ENCODE data around the gene NOP53. TPM values are rescaled to one million over a fixed set of nuclear protein-coding genes. Genes with fewer than 3 reads are reported as not detected.

Gene NOP53
- total and polyA plus RNA-seq, 3 donors from 2014 or later, result 166 to 325 (median 309) TPM

- Histone ChIP-seq H3K4me3 (no peak overlapping the region), H3K36me3 (ENCODE audit: low read depth, missing control alignments) (no peaks in the 10 kb centered on the region), H3K4me1 (peaks cover 3% of the 10 kb centered on the region), H3K9me3 (no peaks in the 10 kb centered on the region), H3K27me3 (no peaks in the 10 kb centered on the region), H3K27ac (no peak overlapping the region)
- 46 to 84% methylated on average over 13 to 18 of the region's 18 CpGs for WGBS, 2 donors
- no peak for DNase-seq
- intact Hi-C loops (cut with DNase I; ENCODE audit: low total_unique reads), result no loop called here
- TF ChIP-seq POLR2A (IDR thresholded peaks at IDR 0.05), result no peak
- TF ChIP-seq CTCF (IDR thresholded peaks at IDR 0.05), result no peak
Measured at GRCh38 chr19:47702671-47703070, 42.7 kb upstream of the NOP53 start.

- H3K4me1 ChIP-seq, result no peaks in the 10 kb centered on the region
- no peak for DNase-seq
- intact Hi-C loops (cut with DNase I; ENCODE audit: low total_unique reads), result no loop called here
- no peak overlapping the region for H3K27ac ChIP-seq
- H3K9me3 ChIP-seq, result no peaks in the 10 kb centered on the region
- H3K27me3 ChIP-seq, result no peaks in the 10 kb centered on the region
- no peak for TF ChIP-seq POLR2A (IDR thresholded peaks at IDR 0.05)
- no peak for TF ChIP-seq CTCF (IDR thresholded peaks at IDR 0.05)
- 74 to 87% methylated on average over 5 of the region's 5 CpGs for WGBS, 2 donors
- no peaks in the 10 kb centered on the region for H3K36me3 ChIP-seq (ENCODE audit: low read depth, missing control alignments)
- H3K4me3 ChIP-seq, result no peak overlapping the region
Measured at GRCh38 chr19:47703301-47703700, 42.0 kb upstream of the NOP53 start.

- H3K36me3 ChIP-seq (ENCODE audit: low read depth, missing control alignments), result no peaks in the 10 kb centered on the region
Measured at GRCh38 chr19:47704024-47704423, 41.3 kb upstream of the NOP53 start.

GRCh38 chr19:47704656-47705055 is 40.7 kb upstream of the NOP53 start:
- Histone ChIP-seq H3K4me1 (no peaks in the 10 kb centered on the region), H3K4me3 (no peak overlapping the region), H3K27me3 (no peaks in the 10 kb centered on the region), H3K36me3 (ENCODE audit: low read depth, missing control alignments) (no peaks in the 10 kb centered on the region), H3K27ac (no peak overlapping the region), H3K9me3 (no peaks in the 10 kb centered on the region)
- 85 to 97% methylated on average over 3 of the region's 3 CpGs for WGBS, 2 donors
- intact Hi-C loops (cut with DNase I; ENCODE audit: low total_unique reads), result no loop called here
- no peak for DNase-seq
- no peak for TF ChIP-seq CTCF (IDR thresholded peaks at IDR 0.05)
- no peak for TF ChIP-seq POLR2A (IDR thresholded peaks at IDR 0.05)

More at GRCh38 chr19:47704024-47704423, 41.3 kb upstream of the NOP53 start:
- Histone ChIP-seq H3K4me3 (no peak overlapping the region), H3K27ac (no peak overlapping the region), H3K4me1 (no peaks in the 10 kb centered on the region), H3K9me3 (no peaks in the 10 kb centered on the region), H3K27me3 (no peaks in the 10 kb centered on the region)
- intact Hi-C loops (cut with DNase I; ENCODE audit: low total_unique reads), result no loop called here
- 78 to 89% methylated on average over 10 to 11 of the region's 11 CpGs for WGBS, 2 donors
- DNase-seq, result no peak
- no peak for TF ChIP-seq POLR2A (IDR thresholded peaks at IDR 0.05)
- TF ChIP-seq CTCF (IDR thresholded peaks at IDR 0.05), result no peak

GRCh38 chr19:47707135-47707925 is 38.0 kb upstream of the NOP53 start:
- intact Hi-C loops (cut with DNase I; ENCODE audit: low total_unique reads), result no loop called here
- WGBS, 2 donors, result 32 to 46% methylated on average over 18 to 22 of the region's 22 CpGs
- H3K27ac ChIP-seq, result no peak overlapping the region
- H3K9me3 ChIP-seq, result no peaks in the 10 kb centered on the region
- H3K4me1 ChIP-seq, result no peaks in the 10 kb centered on the region
- no peaks in the 10 kb centered on the region for H3K36me3 ChIP-seq (ENCODE audit: low read depth, missing control alignments)
- H3K4me3 ChIP-seq, result no peak overlapping the region
- TF ChIP-seq CTCF (IDR thresholded peaks at IDR 0.05), result peak; percentile 60 to 72 (median 65)
- TF ChIP-seq POLR2A (IDR thresholded peaks at IDR 0.05), result no peak
- peak; percentile 75 for DNase-seq
- H3K27me3 ChIP-seq, result no peaks in the 10 kb centered on the region
